Activated CD8-positive, alpha-beta T cell treated with anti-CD3 and anti-CD28 coated beads for 36 hours (primary cell): ENCODE results near the gene ITGB5. TPM values are rescaled to one million over a fixed set of nuclear protein-coding genes. Genes with fewer than 3 reads are reported as not detected.
A peak's percentile ranks its signal among the peaks of the same experiment; 100 is the strongest.

ENCODE experiments used
- ATAC-seq: fragments of 200-7000 bp; cut with Tn5 transposase; one replicate; pipeline ENCODE4 v1.10.0; 2021; ENCODE audit warnings: mild to moderate bottlenecking, moderate library complexity
- CTCF ChIA-PET: fragments of 350-600 bp; sonication (Branson Sonifier 250); formaldehyde crosslinking; loops from one replicate; lab custom pipeline; 2021; ENCODE audit warnings: antibody characterized with exemption; lab: Charles Lee
- POLR2A ChIA-PET: fragments of 350-600 bp; sonication (Branson Sonifier 250); formaldehyde crosslinking; loops from one replicate; lab custom pipeline; 2021; ENCODE audit warnings: antibody characterized with exemption; lab: Charles Lee
- DNase-seq: peaks from one replicate; pipeline ENCODE4 v3.0.0-alpha.2; 2020
- H3K27ac Mint-ChIP-seq: one replicate; pipeline ENCODE4 v1.8.0; 2021; ENCODE audit warnings: mild to moderate bottlenecking, mixed read lengths
- H3K27me3 Mint-ChIP-seq: one replicate; pipeline ENCODE4 v1.8.0; 2021; ENCODE audit warnings: mixed read lengths
- H3K36me3 Mint-ChIP-seq: one replicate; pipeline ENCODE4 v1.8.0; 2021; ENCODE audit warnings: low read depth, mixed read lengths
- H3K4me1 Mint-ChIP-seq: one replicate; pipeline ENCODE4 v1.8.0; 2021; ENCODE audit warnings: low read depth, mixed read lengths
- H3K4me3 Mint-ChIP-seq: one replicate; pipeline ENCODE4 v1.8.0; 2021; ENCODE audit warnings: mild to moderate bottlenecking, moderate library complexity, mixed read lengths
- H3K9me3 Mint-ChIP-seq: one replicate; pipeline ENCODE4 v1.8.0; 2021; ENCODE audit warnings: mixed read lengths
- CTCF ChIP-seq: fragments of 200-600 bp; IDR thresholded peaks from one replicate; pipeline ENCODE4 v1.8.0; 2022; ENCODE audit warnings: antibody characterized with exemption, mild to moderate bottlenecking
- intact Hi-C: fragments of 100-400 bp; cut with micrococcal nuclease; formaldehyde crosslinking; loops from one replicate; pipeline ENCODE4 v1.10.0; 2022
- total RNA-seq, 2 experiments: library from RNA; stranded (reverse); gene quantifications; one replicate each; pipeline ENCODE4 v1.2.3, GENCODE V29; 2021

Gene ITGB5
- total RNA-seq, 2 experiments from 2014 or later: 0.41 to 1.1 TPM

DNA sequence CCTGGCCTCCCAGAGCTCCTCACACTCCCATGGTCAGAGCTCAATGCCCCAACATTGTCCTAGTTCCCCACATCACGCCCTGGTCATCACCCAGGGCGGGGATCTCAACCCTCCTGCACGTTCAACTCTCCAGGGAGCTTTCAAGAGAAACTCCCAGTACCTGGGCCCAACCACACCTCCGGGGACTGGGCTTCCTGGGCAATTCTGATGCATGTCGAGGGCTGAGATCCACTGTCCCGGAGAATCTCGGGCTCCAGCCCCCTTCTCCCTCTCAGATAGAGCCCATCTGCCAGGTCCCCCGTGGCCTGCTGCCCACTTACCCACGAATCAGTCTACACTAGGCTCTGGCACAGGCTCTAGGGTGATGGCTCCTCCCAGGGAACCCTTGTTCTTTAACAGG, 117.7 kb downstream of the ITGB5 start:
- CTCF ChIA-PET: interaction anchor here (1.2 to 3.7 kb wide), 4 partner anchors 9 to 132 kb away, joined by 4 to 40 read pairs (median 12); no protein-coding TSS in a partner anchor
- no peak overlapping the region for H3K4me3 Mint-ChIP-seq
- no peaks in the 10 kb centered on the region for H3K36me3 Mint-ChIP-seq
- H3K27me3 Mint-ChIP-seq: peaks cover 5% of the 10 kb centered on the region
- POLR2A ChIA-PET: no interaction called here
- TF ChIP-seq CTCF: no peak
- ATAC-seq (no peak), DNase-seq (no peak)
- intact Hi-C loops: loop anchor here (10.0 kb wide), 1 partner anchor 815 kb away; no protein-coding TSS in a partner anchor
- H3K9me3 Mint-ChIP-seq: no peaks in the 10 kb centered on the region
- H3K4me1 Mint-ChIP-seq: no peaks in the 10 kb centered on the region
- no peak overlapping the region for H3K27ac Mint-ChIP-seq

- Mint-ChIP-seq H3K36me3 (no peaks in the 10 kb centered on the region), H3K9me3 (no peaks in the 10 kb centered on the region), H3K27ac (no peak overlapping the region), H3K4me3 (no peak overlapping the region), H3K4me1 (no peaks in the 10 kb centered on the region), H3K27me3 (peaks cover 5% of the 10 kb centered on the region)
- ATAC-seq (peak; percentile 73), DNase-seq (peak; percentile 46)
- intact Hi-C loops: loop anchor here (10.0 kb wide), 1 partner anchor 816 kb away; no protein-coding TSS in a partner anchor
- TF ChIP-seq CTCF: no peak
- CTCF ChIA-PET: interaction anchor here (1.2 to 3.7 kb wide), 5 partner anchors 8 to 132 kb away, joined by 3 to 40 read pairs (median 4); no protein-coding TSS in a partner anchor
- POLR2A ChIA-PET: no interaction called here
Measured at GRCh38 chr3:124768812-124769211, 118.4 kb downstream of the ITGB5 start.

DNA sequence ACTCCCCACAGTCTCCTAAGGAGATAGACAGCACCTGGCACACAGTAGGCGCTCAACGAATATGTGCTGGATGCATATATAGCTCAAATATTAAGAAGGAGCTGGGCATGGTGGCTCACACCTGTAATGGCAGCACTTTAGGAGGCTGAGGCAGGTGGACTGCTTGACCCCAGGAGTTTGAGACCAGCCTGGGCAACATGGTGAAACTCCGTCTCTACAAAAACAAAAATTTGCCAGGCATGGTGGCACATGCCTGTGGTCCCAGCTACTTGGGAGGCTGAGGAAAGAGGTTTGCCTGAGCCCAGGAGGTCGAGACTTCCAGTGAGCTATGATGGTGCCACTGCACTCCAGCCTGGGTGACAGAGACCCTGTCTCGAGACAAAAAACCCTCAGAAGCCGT, 119.5 kb downstream of the ITGB5 start:
- intact Hi-C loops: loop anchor here (10.0 kb wide), 1 partner anchor 817 kb away; no protein-coding TSS in a partner anchor
- CTCF ChIA-PET: interaction anchor here (1.2 to 3.7 kb wide), 5 partner anchors 19 to 161 kb away, joined by 3 to 19 read pairs (median 3); no protein-coding TSS in a partner anchor
- H3K27me3 Mint-ChIP-seq: peaks cover 5% of the 10 kb centered on the region
- H3K4me3 Mint-ChIP-seq: no peak overlapping the region
- H3K9me3 Mint-ChIP-seq: no peaks in the 10 kb centered on the region
- H3K27ac Mint-ChIP-seq: no peak overlapping the region
- TF ChIP-seq CTCF: no peak
- H3K36me3 Mint-ChIP-seq: no peaks in the 10 kb centered on the region
- POLR2A ChIA-PET: no interaction called here
- ATAC-seq: no peak
- DNase-seq: no peak
- H3K4me1 Mint-ChIP-seq: no peaks in the 10 kb centered on the region

DNA sequence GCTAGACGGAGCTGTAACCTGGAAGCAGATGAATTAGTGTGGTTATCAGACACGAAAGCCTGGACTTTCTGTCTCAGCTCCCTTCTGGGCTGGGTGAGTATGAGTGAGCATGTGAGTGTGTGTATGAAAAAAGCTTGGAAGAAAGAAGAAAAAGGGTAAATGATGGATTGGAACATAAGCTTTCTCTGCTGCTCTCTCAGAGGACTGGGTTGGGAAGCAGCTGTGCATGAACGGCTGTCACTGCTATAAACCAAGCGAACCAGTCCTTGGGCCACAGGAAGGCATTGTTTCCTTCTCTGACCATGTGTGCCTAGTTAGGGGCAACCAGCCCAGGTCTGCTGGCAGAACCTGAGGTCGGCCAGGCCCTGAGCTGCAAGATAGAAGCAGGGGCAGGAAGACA, 119.9 kb downstream of the ITGB5 start:
- no peak overlapping the region for H3K4me3 Mint-ChIP-seq
- H3K9me3 Mint-ChIP-seq: no peaks in the 10 kb centered on the region
- ChIA-PET CTCF (interaction anchor here (1.2 to 3.7 kb wide), 4 partner anchors 19 to 161 kb away, joined by 3 to 19 read pairs (median 4); no protein-coding TSS in a partner anchor), POLR2A (no interaction called here)
- no peaks in the 10 kb centered on the region for H3K4me1 Mint-ChIP-seq
- intact Hi-C loops: loop anchor here (10.0 kb wide), 1 partner anchor 818 kb away; no protein-coding TSS in a partner anchor
- DNase-seq: no peak
- H3K27ac Mint-ChIP-seq: no peak overlapping the region
- H3K36me3 Mint-ChIP-seq: no peaks in the 10 kb centered on the region
- ATAC-seq: no peak
- TF ChIP-seq CTCF: no peak
- peaks cover 3% of the 10 kb centered on the region for H3K27me3 Mint-ChIP-seq
